ENCODE results near the gene CLCNKB. TPM values are rescaled to one million over a fixed set of nuclear protein-coding genes. Genes with fewer than 3 reads are reported as not detected.

CLCNKB gene
- total and polyA plus RNA-seq, 2 of the 13 experiments (the other 11 are each of a cell fraction or from before 2014, with no cell fraction given): 0.04 TPM; not detected in 1

DNA sequence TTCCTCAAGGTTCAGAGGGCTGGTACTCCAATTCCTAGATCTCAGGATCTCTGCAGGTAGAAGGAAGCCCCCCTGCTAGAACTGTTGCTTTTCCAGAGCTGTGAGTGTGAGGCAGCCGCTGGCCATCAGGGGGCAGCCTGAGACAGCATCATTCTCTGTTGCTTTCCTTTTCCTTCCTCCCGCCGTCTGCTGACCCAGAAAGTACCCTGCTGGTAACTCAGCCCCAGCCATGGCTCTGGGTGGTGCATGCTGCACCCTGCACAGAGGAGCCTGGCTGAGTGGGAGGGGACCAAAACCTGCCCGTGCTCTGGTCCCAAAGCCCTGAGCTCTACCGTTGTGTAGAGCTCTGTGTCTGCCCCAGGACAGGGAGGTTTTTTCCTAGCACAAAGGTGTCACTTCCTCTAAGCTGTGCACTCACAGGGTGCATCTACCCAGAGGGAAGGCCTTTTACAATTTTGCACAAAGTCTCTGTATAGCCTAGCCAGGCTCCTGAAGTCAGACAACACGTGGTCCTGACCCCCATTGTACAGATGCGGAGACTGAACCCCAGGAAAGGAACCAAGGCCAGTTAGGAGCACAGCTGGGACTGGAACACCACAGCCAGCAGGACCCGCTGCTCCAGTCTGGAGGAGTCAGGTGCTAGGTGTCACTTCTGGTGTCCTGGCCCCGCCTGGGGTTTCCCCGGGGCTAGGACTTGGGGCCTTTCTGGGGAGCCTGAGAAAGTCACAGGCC is 35.5 kb downstream of the CLCNKB start (continued):
- TF ChIP-seq ZNF160 (CRISPR knock-in tag; IDR thresholded peaks at IDR 0.05): no peak
- TF ChIP-seq ZBTB3 (CRISPR knock-in tag; IDR thresholded peaks at IDR 0.05; ENCODE audit: borderline replicate concordance, low read depth): no peak
- TF ChIP-seq KDM5A (IDR thresholded peaks at IDR 0.05; ENCODE audit: borderline replicate concordance, low read length): no peak
- no peak for TF ChIP-seq NBN (conservative IDR thresholded peaks at IDR 0.05)
- TF ChIP-seq, protein P1, sequence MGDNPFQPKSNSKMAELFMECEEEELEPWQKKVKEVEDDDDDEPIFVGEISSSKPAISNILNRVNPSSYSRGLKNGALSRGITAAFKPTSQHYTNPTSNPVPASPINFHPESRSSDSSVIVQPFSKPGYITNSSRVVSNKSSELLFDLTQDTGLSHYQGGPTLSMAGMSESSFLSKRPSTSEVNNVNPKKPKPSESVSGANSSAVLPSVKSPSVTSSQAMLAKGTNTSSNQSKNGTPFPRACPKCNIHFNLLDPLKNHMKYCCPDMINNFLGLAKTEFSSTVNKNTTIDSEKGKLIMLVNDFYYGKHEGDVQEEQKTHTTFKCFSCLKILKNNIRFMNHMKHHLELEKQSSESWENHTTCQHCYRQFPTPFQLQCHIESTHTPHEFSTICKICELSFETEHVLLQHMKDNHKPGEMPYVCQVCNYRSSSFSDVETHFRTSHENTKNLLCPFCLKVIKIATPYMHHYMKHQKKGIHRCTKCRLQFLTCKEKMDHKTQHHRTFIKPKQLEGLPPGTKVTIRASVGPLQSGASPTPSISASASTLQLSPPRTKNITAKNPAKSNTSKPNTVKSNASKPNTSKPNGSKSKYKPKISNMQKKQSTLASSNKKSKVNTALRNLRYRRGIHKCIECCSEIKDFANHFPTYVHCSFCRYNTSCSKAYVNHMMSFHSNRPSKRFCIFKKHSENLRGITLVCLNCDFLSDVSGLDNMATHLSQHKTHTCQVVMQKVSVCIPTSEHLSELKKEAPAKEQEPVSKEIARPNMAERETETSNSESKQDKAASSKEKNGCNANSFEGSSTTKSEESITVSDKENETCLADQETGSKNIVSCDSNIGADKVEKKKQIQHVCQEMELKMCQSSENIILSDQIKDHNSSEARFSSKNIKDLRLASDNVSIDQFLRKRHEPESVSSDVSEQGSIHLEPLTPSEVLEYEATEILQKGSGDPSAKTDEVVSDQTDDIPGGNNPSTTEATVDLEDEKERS (CRISPR knock-in tag; IDR thresholded peaks at IDR 0.05): peak; percentile 34; the same call in 1 of the 2 replicates
- TF ChIP-seq ZNF260 (CRISPR knock-in tag; IDR thresholded peaks at IDR 0.05; ENCODE audit: borderline replicate concordance, low read depth): no peak
- peak; percentile 71 for TF ChIP-seq U2AF1 (optimal IDR thresholded peaks at IDR 0.05; ENCODE audit: low read depth, low read length)
- TF ChIP-seq ZGPAT (CRISPR knock-in tag; IDR thresholded peaks at IDR 0.05): 0 out of 2 replicates have a peak, but pooled peaks have one; percentile 44
- no peak for TF ChIP-seq E2F5 (CRISPR knock-in tag; conservative IDR thresholded peaks at IDR 0.05)
- TF ChIP-seq, protein P2, sequence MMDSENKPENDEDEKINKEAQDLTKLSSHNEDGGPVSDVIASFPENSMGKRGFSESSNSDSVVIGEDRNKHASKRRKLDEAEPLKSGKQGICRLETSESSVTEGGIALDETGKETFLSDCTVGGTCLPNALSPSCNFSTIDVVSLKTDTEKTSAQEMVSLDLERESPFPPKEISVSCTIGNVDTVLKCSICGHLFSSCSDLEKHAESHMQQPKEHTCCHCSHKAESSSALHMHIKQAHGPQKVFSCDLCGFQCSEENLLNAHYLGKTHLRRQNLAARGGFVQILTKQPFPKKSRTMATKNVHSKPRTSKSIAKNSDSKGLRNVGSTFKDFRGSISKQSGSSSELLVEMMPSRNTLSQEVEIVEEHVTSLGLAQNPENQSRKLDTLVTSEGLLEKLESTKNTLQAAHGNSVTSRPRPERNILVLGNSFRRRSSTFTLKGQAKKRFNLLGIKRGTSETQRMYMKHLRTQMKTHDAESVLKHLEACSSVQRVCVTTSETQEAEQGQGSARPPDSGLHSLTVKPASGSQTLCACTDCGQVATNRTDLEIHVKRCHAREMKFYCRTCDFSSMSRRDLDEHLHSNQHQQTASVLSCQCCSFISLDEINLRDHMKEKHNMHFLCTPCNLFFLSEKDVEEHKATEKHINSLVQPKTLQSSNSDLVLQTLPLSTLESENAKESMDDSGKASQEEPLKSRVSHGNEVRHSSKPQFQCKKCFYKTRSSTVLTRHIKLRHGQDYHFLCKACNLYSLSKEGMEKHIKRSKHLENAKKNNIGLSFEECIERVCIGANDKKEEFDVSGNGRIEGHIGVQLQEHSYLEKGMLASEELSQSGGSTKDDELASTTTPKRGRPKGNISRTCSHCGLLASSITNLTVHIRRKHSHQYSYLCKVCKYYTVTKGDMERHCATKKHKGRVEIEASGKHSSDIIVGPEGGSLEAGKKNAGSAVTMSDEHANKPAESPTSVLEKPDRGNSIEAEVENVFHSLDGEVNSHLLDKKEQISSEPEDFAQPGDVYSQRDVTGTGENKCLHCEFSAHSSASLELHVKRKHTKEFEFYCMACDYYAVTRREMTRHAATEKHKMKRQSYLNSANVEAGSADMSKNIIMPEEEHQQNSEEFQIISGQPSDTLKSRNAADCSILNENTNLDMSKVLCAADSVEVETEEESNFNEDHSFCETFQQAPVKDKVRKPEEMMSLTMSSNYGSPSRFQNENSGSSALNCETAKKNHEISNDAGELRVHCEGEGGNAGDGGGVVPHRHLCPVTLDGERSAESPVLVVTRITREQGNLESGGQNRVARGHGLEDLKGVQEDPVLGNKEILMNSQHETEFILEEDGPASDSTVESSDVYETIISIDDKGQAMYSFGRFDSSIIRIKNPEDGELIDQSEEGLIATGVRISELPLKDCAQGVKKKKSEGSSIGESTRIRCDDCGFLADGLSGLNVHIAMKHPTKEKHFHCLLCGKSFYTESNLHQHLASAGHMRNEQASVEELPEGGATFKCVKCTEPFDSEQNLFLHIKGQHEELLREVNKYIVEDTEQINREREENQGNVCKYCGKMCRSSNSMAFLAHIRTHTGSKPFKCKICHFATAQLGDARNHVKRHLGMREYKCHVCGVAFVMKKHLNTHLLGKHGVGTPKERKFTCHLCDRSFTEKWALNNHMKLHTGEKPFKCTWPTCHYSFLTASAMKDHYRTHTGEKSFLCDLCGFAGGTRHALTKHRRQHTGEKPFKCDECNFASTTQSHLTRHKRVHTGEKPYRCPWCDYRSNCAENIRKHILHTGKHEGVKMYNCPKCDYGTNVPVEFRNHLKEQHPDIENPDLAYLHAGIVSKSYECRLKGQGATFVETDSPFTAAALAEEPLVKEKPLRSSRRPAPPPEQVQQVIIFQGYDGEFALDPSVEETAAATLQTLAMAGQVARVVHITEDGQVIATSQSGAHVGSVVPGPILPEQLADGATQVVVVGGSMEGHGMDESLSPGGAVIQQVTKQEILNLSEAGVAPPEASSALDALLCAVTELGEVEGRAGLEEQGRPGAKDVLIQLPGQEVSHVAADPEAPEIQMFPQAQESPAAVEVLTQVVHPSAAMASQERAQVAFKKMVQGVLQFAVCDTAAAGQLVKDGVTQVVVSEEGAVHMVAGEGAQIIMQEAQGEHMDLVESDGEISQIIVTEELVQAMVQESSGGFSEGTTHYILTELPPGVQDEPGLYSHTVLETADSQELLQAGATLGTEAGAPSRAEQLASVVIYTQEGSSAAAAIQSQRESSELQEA (CRISPR knock-in tag; IDR thresholded peaks at IDR 0.05; ENCODE audit: not compliant biosample characterization): no peak
- TF ChIP-seq MIER2 (CRISPR knock-in tag; IDR thresholded peaks at IDR 0.05): no peak
- TF ChIP-seq ZNF501 (CRISPR knock-in tag; IDR thresholded peaks at IDR 0.05): peak; percentile 44; the same call in 1 of the 2 replicates
- TF ChIP-seq RAD21 (CRISPR knock-in tag; IDR thresholded peaks at IDR 0.05): peak; percentile 96

Measured in HepG2 (cell line).